K562 (cell line): Measurements from ENCODE around the gene ABCD4. TPM values are rescaled to one million over a fixed set of nuclear protein-coding genes. Genes with fewer than 3 reads are reported as not detected.

Source experiments
- BHLHE40 ChIP-seq: IDR thresholded peaks from 2 replicates; pipeline ENCODE4 v1.6.1; 2011; ENCODE audit warnings: low read length, improper control_type of control experiment
- SPI1 ChIP-seq: IDR thresholded peaks from 2 replicates; pipeline ENCODE4 v1.6.1; 2011; ENCODE audit warnings: low read depth, low read length, control low read depth, borderline replicate concordance
- ZNF384 ChIP-seq: IDR thresholded peaks from 2 replicates; pipeline ENCODE4 v1.6.1; 2012; ENCODE audit warnings: low read depth, low read length, improper control_type of control experiment
- polyA plus RNA-seq, 8 experiments: library from polyadenylated mRNA; depleted of rRNA in 4 of 8; stranded (reverse) in 5 of 8; unstranded in 3 of 8; fragments of >200 nt; fragmentation: Nextera tagmentation in 2 of 8; fragmentation: Illumina TruSeq in 1 of 8; extraction: Ambion mirVana in 2 of 8; extraction: Trizol in 1 of 8; gene quantifications; 2 replicates each; pipeline versions ENCODE4 v1.2.1 to v1.2.3, GENCODE V29; 2011 to 2014; ENCODE audit warnings: inconsistent platforms in 1 of 8, missing spikeins in 1 of 8
- total RNA-seq, 7 experiments: library from RNA; depleted of rRNA in 6 of 7; stranded (reverse); fragments of >200 nt in 6 of 7; fragmentation: Illumina TruSeq in 2 of 7; extraction: Trizol in 2 of 7; gene quantifications; 2 replicates each; pipeline versions ENCODE4 v1.2.1 to v1.2.3, GENCODE V29; 2011 to 2021; ENCODE audit warnings: low replicate concordance in 1 of 7
- TF ChIP-seq, protein P1 (sequence below), 3 experiments: fragments of 200-800 bp in 1 of 3; sonication (Bioruptor generic) in 1 of 3; sonication (generic) in 1 of 3; formaldehyde crosslinking in 1 of 3; IDR thresholded peaks; 2 replicates each; pipeline versions ENCODE4 v1.6.1 to v1.8.0; 2016 to 2022; ENCODE audit warnings: mild to moderate bottlenecking in 2 of 3, missing compliant biosample characterization in 2 of 3, missing genetic modification characterization in 2 of 3, missing genetic modification reagents in 1 of 3
- TF ChIP-seq, protein P2 (sequence below): fragments of 450-650 bp; formaldehyde crosslinking; IDR thresholded peaks from 2 replicates; pipeline ENCODE4 v1.4.0; 2020; ENCODE audit warnings: mild to moderate bottlenecking, mixed read lengths
- TF ChIP-seq, protein P3 (sequence below): fragments of 250-450 bp; sonication (Bioruptor Pico); IDR thresholded peaks from 2 replicates; pipeline ENCODE4 v1.4.0; 2020; ENCODE audit warnings: mild to moderate bottlenecking, moderate library complexity

Gene ABCD4
- total and polyA plus RNA-seq, 9 of the 15 experiments (the other 6 are each of a cell fraction or from before 2014, with no cell fraction given), result 3.5 to 17.2 (median 12.4) TPM

DNA sequence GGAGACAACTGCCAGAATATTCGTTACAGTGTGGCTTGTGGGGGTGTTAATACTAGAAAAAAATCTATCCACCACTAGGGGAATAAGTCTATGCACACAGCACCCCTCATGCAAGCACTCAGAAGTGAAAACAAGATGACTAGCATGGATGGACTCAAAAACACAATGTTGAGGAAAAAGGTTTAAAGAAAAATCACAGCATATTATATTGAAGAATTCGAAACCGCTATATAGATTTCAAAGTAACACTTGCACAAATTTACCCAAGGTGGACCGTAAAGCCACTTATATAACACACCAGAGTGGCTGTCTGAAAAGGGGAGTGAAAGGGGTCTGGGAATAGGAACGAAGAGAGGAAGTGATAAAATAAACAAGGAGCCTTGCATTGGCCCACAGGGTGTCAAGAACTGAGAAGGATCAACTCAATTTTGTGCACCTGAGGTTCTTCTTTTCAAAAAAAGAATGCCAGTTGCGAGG is 544 bp downstream of the ABCD4 start (continued):
- TF ChIP-seq, protein P1, sequence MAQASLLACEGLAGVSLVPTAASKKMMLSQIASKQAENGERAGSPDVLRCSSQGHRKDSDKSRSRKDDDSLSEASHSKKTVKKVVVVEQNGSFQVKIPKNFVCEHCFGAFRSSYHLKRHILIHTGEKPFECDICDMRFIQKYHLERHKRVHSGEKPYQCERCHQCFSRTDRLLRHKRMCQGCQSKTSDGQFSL (CRISPR knock-in tag; IDR thresholded peaks at IDR 0.05), result no peak
- TF ChIP-seq, protein P1 (tag; IDR thresholded peaks at IDR 0.05), result peak in 1 of 2 experiments; percentile 24; a peak in 1 of 4 replicates
- TF ChIP-seq, protein P2, sequence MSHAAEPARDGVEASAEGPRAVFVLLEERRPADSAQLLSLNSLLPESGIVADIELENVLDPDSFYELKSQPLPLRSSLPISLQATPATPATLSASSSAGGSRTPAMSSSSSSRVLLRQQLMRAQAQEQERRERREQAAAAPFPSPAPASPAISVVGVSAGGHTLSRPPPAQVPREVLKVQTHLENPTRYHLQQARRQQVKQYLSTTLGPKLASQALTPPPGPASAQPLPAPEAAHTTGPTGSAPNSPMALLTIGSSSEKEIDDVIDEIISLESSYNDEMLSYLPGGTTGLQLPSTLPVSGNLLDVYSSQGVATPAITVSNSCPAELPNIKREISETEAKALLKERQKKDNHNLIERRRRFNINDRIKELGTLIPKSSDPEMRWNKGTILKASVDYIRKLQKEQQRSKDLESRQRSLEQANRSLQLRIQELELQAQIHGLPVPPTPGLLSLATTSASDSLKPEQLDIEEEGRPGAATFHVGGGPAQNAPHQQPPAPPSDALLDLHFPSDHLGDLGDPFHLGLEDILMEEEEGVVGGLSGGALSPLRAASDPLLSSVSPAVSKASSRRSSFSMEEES, result no peak
- TF ChIP-seq BHLHE40 (no peak), SPI1 (peak; percentile 42; the same call in 1 of the 2 replicates), ZNF384 (0 out of 2 replicates have a peak, but pooled peaks have one; percentile 25)
- TF ChIP-seq, protein P3, sequence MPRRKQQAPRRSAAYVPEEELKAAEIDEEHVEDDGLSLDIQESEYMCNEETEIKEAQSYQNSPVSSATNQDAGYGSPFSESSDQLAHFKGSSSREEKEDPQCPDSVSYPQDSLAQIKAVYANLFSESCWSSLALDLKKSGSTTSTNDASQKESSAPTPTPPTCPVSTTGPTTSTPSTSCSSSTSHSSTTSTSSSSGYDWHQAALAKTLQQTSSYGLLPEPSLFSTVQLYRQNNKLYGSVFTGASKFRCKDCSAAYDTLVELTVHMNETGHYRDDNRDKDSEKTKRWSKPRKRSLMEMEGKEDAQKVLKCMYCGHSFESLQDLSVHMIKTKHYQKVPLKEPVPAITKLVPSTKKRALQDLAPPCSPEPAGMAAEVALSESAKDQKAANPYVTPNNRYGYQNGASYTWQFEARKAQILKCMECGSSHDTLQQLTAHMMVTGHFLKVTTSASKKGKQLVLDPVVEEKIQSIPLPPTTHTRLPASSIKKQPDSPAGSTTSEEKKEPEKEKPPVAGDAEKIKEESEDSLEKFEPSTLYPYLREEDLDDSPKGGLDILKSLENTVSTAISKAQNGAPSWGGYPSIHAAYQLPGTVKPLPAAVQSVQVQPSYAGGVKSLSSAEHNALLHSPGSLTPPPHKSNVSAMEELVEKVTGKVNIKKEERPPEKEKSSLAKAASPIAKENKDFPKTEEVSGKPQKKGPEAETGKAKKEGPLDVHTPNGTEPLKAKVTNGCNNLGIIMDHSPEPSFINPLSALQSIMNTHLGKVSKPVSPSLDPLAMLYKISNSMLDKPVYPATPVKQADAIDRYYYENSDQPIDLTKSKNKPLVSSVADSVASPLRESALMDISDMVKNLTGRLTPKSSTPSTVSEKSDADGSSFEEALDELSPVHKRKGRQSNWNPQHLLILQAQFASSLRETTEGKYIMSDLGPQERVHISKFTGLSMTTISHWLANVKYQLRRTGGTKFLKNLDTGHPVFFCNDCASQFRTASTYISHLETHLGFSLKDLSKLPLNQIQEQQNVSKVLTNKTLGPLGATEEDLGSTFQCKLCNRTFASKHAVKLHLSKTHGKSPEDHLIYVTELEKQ (CRISPR knock-in tag), result no peak
- TF ChIP-seq, all 486 proteins: peak for 6
